ENCODE data around the gene CAPZB.

CAPZB gene

DNA sequence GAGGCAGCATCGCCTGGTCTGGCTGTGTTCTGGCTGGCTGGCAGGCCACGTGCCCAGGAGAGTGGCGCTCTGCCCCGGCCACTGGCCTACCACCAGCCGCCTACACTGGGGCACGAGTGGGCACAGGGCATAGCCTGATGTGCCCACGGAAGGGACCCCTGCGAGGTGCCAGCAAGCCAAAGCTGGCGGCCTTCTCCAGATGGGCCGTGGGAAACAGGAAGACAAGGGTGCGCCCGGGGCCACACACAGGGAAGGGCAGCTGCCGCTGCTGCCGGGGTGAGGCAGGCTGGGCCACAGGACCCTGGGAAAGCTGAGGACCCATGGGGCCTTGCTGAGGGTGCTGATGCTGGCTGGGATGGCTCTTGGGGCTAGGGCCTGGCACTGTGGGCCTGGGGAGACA, 132.5 kb downstream of the CAPZB start:
- no peak overlapping the region for H3K4me2 ChIP-seq (ENCODE audit: low read depth, low read length, poor library complexity, severe bottlenecking)
- no peaks in the 10 kb centered on the region for H3K9me2 ChIP-seq (replicated peaks; ENCODE audit: insufficient read depth, low read length)
- no peaks in the 10 kb centered on the region for H3K9me3 ChIP-seq (ENCODE audit: insufficient read depth, low read length)
- no peak overlapping the region for H2AFZ ChIP-seq (ENCODE audit: low read depth, low read length, severe bottlenecking)
- no peaks in the 10 kb centered on the region for H3K79me2 ChIP-seq (ENCODE audit: insufficient read depth, low read length)
- no peaks in the 10 kb centered on the region for H3F3A ChIP-seq (ENCODE audit: insufficient read depth)
- no peak overlapping the region for H3K9ac ChIP-seq (ENCODE audit: low read length)
- no peak for TF ChIP-seq CTCF (IDR thresholded peaks at IDR 0.05; ENCODE audit: insufficient read depth, low read length, poor library complexity, severe bottlenecking)
- no peak for TF ChIP-seq EZH2phosphoT487 (conservative IDR thresholded peaks at IDR 0.05; ENCODE audit: low read length)
- H3K27me3 ChIP-seq (ENCODE audit: low read length), result no peaks in the 10 kb centered on the region
- H4K20me1 ChIP-seq (ENCODE audit: low read depth, low read length), result no peaks in the 10 kb centered on the region
- H3K36me3 ChIP-seq (ENCODE audit: low read length), result no peaks in the 10 kb centered on the region
- no peak overlapping the region for H3K27ac ChIP-seq (ENCODE audit: low read depth, low read length)
- no peak overlapping the region for H3K4me3 ChIP-seq (ENCODE audit: insufficient read depth, low read length, poor library complexity, severe bottlenecking)

DNA sequence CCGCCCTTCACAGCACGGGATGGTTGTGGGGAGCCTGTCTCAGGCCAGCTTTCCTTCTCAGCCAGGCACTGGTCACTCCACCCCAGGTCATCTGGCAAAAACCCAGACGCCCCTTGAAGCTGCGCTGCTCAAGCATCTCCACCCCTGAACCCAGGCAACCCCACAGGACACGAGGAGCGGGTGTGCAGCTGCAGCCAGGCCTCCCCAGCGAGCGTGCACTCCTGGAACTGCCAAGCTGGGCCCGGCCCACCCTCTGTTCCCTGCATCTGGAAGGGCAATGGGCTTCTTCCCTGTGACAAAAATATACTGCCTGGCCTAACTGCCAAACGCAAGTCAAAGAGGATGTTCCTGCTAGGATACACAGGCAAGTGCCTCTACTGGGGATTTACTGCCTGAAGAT, 133.5 kb downstream of the CAPZB start:
- Histone ChIP-seq H2AFZ (ENCODE audit: low read depth, low read length, severe bottlenecking) (no peak overlapping the region), H3K79me2 (ENCODE audit: insufficient read depth, low read length) (no peaks in the 10 kb centered on the region), H3K27ac (ENCODE audit: low read depth, low read length) (no peak overlapping the region), H3K9me2 (replicated peaks; ENCODE audit: insufficient read depth, low read length) (no peaks in the 10 kb centered on the region), H3K4me2 (ENCODE audit: low read depth, low read length, poor library complexity, severe bottlenecking) (no peak overlapping the region), H4K20me1 (ENCODE audit: low read depth, low read length) (no peaks in the 10 kb centered on the region), H3F3A (ENCODE audit: insufficient read depth) (no peaks in the 10 kb centered on the region), H3K9ac (ENCODE audit: low read length) (no peak overlapping the region), H3K4me3 (ENCODE audit: insufficient read depth, low read length, poor library complexity, severe bottlenecking) (no peak overlapping the region), H3K36me3 (ENCODE audit: low read length) (no peaks in the 10 kb centered on the region), H3K9me3 (ENCODE audit: insufficient read depth, low read length) (no peaks in the 10 kb centered on the region), H3K27me3 (ENCODE audit: low read length) (no peaks in the 10 kb centered on the region)
- no peak for TF ChIP-seq EZH2phosphoT487 (conservative IDR thresholded peaks at IDR 0.05; ENCODE audit: low read length)
- TF ChIP-seq CTCF (IDR thresholded peaks at IDR 0.05; ENCODE audit: insufficient read depth, low read length, poor library complexity, severe bottlenecking), result no peak

- H3K36me3 ChIP-seq (ENCODE audit: low read length), result no peaks in the 10 kb centered on the region
- H3K27me3 ChIP-seq (ENCODE audit: low read length), result no peaks in the 10 kb centered on the region
These were observed 134.8 kb downstream of the CAPZB start for GRCh38 chr1:19350566-19350965.

More at GRCh38 chr1:19350566-19350965, 134.8 kb downstream of the CAPZB start:
- no peak for TF ChIP-seq EZH2phosphoT487 (conservative IDR thresholded peaks at IDR 0.05; ENCODE audit: low read length)
- no peak for TF ChIP-seq CTCF (IDR thresholded peaks at IDR 0.05; ENCODE audit: insufficient read depth, low read length, poor library complexity, severe bottlenecking)
- no peaks in the 10 kb centered on the region for H3F3A ChIP-seq (ENCODE audit: insufficient read depth)
- no peaks in the 10 kb centered on the region for H3K9me2 ChIP-seq (replicated peaks; ENCODE audit: insufficient read depth, low read length)
- H3K4me2 ChIP-seq (ENCODE audit: low read depth, low read length, poor library complexity, severe bottlenecking), result no peak overlapping the region
- no peak overlapping the region for H2AFZ ChIP-seq (ENCODE audit: low read depth, low read length, severe bottlenecking)
- no peak overlapping the region for H3K4me3 ChIP-seq (ENCODE audit: insufficient read depth, low read length, poor library complexity, severe bottlenecking)
- H3K79me2 ChIP-seq (ENCODE audit: insufficient read depth, low read length), result no peaks in the 10 kb centered on the region
- no peak overlapping the region for H3K27ac ChIP-seq (ENCODE audit: low read depth, low read length)
- no peaks in the 10 kb centered on the region for H4K20me1 ChIP-seq (ENCODE audit: low read depth, low read length)
- no peak overlapping the region for H3K9ac ChIP-seq (ENCODE audit: low read length)
- H3K9me3 ChIP-seq (ENCODE audit: insufficient read depth, low read length), result no peaks in the 10 kb centered on the region
